ENCODE measurements around the gene HERPUD2. TPM values are rescaled to one million over a fixed set of nuclear protein-coding genes. Genes with fewer than 3 reads are reported as not detected.

HERPUD2 gene
- total RNA-seq, 2 experiments from 2014 or later = 24.9 to 25.0 TPM

GRCh38 chr7:35617041-35617440 is 77.9 kb downstream of the HERPUD2 start:
- Mint-ChIP-seq H3K9me3 (no peaks in the 10 kb centered on the region), H3K4me1 (ENCODE audit: low read depth) (no peaks in the 10 kb centered on the region), H3K27ac (no peak overlapping the region), H3K36me3 (ENCODE audit: low read depth) (no peaks in the 10 kb centered on the region), H3K27me3 (no peaks in the 10 kb centered on the region), H3K4me3 (no peak overlapping the region)
- ChIA-PET CTCF (no interaction called here), POLR2A (no interaction called here)
- intact Hi-C loops (cut with micrococcal nuclease) = no loop called here
- ATAC-seq (no peak), DNase-seq (no peak)
- TF ChIP-seq CTCF (IDR thresholded peaks at IDR 0.05) = no peak

- intact Hi-C loops (cut with micrococcal nuclease) = no loop called here
- peaks cover 2% of the 10 kb centered on the region for H3K36me3 Mint-ChIP-seq (ENCODE audit: low read depth)
- H3K27ac Mint-ChIP-seq = no peak overlapping the region
- no peak for DNase-seq
- no peak for TF ChIP-seq CTCF (IDR thresholded peaks at IDR 0.05)
- H3K4me3 Mint-ChIP-seq = no peak overlapping the region
- no peaks in the 10 kb centered on the region for H3K27me3 Mint-ChIP-seq
- ChIA-PET CTCF (interaction anchor here (1.4 to 5.8 kb wide), 2 partner anchors 11 to 19 kb away, joined by 7 to 40 read pairs; no protein-coding TSS in a partner anchor), POLR2A (interaction anchor here (1.3 kb wide), 1 partner anchor 17 kb away, joined by 3 read pairs; no protein-coding TSS in a partner anchor)
- no peaks in the 10 kb centered on the region for H3K9me3 Mint-ChIP-seq
- no peaks in the 10 kb centered on the region for H3K4me1 Mint-ChIP-seq (ENCODE audit: low read depth)
- no peak for ATAC-seq
Observed at GRCh38 chr7:35613150-35613549, 81.8 kb downstream of the HERPUD2 start.

- ATAC-seq (no peak), DNase-seq (no peak)
- Mint-ChIP-seq H3K27ac (no peak overlapping the region), H3K4me3 (no peak overlapping the region), H3K9me3 (no peaks in the 10 kb centered on the region), H3K27me3 (no peaks in the 10 kb centered on the region), H3K4me1 (ENCODE audit: low read depth) (no peaks in the 10 kb centered on the region), H3K36me3 (ENCODE audit: low read depth) (no peaks in the 10 kb centered on the region)
- no peak for TF ChIP-seq CTCF (IDR thresholded peaks at IDR 0.05)
- CTCF ChIA-PET = interaction anchor here (1.3 to 2.0 kb wide), 2 partner anchors 12 to 18 kb away, joined by 4 to 6 read pairs; no protein-coding TSS in a partner anchor
- intact Hi-C loops (cut with micrococcal nuclease) = no loop called here
- POLR2A ChIA-PET = no interaction called here
Observed at GRCh38 chr7:35605760-35606159, 89.2 kb downstream of the HERPUD2 start.

GRCh38 chr7:35604595-35604994 is 90.3 kb downstream of the HERPUD2 start:
- DNase-seq (no peak), ATAC-seq (no peak)
- POLR2A ChIA-PET = no interaction called here
- Mint-ChIP-seq H3K9me3 (no peaks in the 10 kb centered on the region), H3K36me3 (ENCODE audit: low read depth) (no peaks in the 10 kb centered on the region), H3K27me3 (no peaks in the 10 kb centered on the region), H3K27ac (no peak overlapping the region), H3K4me3 (no peak overlapping the region), H3K4me1 (ENCODE audit: low read depth) (no peaks in the 10 kb centered on the region)
- intact Hi-C loops (cut with micrococcal nuclease) = no loop called here
- no peak for TF ChIP-seq CTCF (IDR thresholded peaks at IDR 0.05)
- CTCF ChIA-PET = no interaction called here

- TF ChIP-seq CTCF (IDR thresholded peaks at IDR 0.05) = no peak
- H3K4me3 Mint-ChIP-seq = no peak overlapping the region
- ATAC-seq = no peak
- DNase-seq = no peak
- H3K4me1 Mint-ChIP-seq (ENCODE audit: low read depth) = peaks cover 3% of the 10 kb centered on the region
- H3K36me3 Mint-ChIP-seq (ENCODE audit: low read depth) = no peaks in the 10 kb centered on the region
- ChIA-PET CTCF (no interaction called here), POLR2A (no interaction called here)
- intact Hi-C loops (cut with micrococcal nuclease) = no loop called here
- H3K27ac Mint-ChIP-seq = no peak overlapping the region
- no peaks in the 10 kb centered on the region for H3K9me3 Mint-ChIP-seq
- H3K27me3 Mint-ChIP-seq = no peaks in the 10 kb centered on the region
Observed at GRCh38 chr7:35599645-35600044, 95.3 kb downstream of the HERPUD2 start.

All from activated CD8-positive, alpha-beta T cell treated with anti-CD3 and anti-CD28 coated beads for 36 hours (primary cell).